NCI-H146 treated with DMSO at 0.1 percent for 48 hours (cell line): ENCODE data around the gene SETD7.

Experiments used
- DNase-seq: peaks from one replicate; lab custom pipeline; 2025; ENCODE audit not compliant: unreplicated experiment; lab: John Stamatoyannopoulos, UW

The SETD7 gene

DNA sequence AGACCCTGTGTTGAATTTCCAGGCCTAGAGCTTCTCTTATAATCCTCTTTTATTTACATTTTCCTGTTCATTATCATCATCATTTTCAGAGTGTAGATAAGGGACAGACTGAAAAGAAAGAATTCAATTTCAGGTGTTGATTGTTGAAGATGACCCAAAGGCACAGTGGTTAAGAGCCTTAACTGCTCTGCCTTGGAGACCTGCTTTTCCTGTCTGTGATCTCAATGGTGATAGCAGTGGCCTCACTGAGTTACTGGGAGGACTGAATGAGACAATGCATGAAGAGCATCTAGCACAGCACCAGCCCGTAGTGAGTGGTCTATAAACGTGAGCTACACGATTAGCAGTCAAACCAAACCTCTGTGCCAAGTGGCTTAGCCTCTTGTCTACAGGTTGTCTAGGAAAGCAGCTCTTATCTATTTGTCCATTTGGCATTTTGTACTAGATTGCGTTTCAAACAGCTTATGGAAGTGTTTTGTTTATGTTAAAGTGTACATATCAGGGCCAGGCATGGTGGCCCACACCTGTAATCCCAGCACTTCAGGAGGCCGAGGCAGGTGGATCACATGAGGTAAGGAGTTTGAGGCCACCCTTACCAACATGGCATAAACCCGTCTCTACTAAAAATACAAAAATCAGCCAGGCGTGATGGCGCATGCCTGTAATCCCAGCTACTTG, 41.5 kb downstream of the SETD7 start:
- DNase-seq, result no peak

DNA sequence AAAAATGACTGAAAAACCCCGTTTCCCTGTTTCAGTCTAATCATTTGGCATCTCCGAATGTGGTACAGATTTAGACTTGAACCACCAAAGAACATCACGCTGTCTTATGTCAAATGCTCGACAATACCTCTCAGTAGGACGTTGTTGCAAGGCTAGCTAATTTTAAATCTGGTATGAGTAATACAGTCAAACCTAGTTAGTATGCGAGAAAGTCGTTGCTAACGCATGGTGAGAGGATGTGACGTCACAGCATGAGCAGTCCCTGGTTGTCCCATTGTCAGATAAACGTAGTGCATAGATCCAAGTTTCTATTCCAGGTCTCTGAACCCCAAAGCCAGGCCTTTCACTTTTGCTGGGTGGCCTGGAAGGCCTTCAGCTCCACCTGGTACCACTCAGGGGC, 44.7 kb downstream of the SETD7 start:
- DNase-seq, result no peak

DNA sequence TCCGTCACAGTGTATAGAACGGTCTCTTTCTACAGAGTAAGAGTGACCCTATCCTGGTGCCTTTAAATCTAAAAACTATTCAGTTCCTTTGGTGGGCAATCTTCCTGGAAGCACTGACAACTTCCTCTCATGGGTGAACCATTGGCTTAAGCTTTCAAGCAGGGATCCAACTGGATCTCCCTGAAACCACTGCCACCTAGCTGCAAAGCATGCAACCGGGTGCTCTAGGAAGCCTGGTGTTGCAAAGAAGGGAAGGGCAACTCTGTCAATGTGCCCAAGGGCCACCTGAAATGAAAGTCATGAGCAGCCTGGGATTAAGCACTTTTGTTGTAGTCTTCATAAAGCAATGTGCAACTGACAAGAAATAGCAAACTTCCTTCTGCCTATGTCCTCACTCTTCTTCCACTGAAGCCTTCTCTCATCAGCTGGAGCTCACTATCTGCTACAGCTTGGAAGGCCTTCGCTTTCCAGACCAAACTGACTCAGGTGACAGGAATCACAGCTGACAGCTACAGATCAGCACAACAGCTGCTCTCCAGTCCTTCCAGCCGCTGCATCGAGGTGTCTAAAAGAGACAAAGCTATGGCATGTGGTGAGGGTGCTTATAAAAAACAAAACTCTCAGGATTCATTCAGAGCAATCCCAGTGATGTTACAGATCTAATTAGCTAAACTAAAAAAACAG, 46.1 kb downstream of the SETD7 start:
- no peak for DNase-seq

DNA sequence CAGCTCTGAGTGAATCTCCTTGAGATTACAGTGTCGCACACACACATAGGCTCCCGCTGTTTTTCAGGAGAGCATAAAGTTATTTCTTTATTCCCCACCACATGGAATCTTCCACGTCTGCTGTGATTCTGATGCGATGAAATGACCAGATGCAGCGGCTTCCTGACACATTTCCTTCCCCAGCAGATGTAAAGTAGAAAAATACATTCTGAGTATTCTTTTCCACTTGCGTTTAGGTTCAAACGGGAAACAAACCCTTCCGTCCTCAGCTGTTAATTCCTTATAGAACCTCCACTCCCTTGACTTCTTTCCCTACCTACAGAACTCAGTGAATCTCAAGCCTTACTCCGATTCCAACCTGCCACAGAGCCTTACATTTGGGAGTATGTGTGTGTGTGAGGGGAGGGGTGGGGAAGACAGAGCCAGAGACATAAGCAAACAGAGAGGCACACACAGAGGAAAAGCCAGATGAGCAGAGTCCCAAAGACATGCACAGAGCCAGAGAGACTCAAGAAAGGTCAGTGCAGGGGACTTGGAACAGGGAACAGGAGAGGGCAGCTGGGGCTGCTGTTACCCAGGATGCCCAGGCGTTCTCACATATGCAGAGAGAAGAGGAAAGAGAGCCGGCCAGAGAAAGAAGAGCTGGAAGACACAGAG, 47.3 kb downstream of the SETD7 start:
- DNase-seq, result no peak

DNA sequence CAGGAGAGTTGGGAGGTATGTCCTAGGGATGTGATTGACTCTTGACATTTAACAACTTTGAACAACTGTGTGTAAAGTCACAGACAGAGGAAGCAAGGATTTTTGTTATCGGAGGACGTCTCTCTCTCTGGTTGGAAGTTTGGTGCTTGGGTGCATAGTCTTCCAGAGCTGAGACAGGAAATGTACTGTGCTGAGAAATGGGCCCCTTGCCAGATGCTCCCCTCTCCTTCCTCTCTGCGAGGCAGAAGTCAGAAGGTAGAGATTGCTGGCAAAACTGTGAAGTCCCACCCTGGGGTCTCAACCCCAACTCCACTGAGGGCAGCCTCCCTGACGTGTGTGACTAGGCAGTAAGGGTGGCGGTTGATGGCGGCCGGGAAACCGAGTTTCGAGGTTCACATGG, 49.2 kb downstream of the SETD7 start:
- DNase-seq, result no peak

DNA sequence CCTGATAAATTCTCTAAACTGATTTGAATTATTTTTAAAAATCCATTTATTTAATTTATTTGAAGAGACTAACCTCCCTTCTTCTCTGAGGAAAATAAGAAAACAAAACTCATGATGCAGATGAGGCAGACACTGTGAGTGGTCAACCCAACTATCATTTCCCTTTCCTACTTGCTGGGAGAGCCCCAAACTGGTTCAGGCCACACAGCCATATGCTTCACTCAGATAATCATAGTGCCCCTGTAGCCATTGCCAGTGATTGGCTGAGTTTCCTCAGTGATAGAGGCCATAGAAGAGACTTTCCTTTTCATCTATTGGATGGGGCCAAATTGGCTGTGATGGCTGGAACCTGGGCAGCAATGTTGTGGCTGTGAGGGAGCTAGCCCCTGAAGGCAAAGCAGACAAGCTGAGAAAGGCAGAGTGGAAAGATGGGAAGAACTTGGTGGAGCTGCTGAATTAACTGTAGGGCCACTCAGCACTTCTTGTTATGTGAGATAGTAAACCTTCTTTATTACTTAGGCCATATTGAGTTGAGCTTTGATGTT, 52.3 kb downstream of the SETD7 start:
- no peak for DNase-seq

DNA sequence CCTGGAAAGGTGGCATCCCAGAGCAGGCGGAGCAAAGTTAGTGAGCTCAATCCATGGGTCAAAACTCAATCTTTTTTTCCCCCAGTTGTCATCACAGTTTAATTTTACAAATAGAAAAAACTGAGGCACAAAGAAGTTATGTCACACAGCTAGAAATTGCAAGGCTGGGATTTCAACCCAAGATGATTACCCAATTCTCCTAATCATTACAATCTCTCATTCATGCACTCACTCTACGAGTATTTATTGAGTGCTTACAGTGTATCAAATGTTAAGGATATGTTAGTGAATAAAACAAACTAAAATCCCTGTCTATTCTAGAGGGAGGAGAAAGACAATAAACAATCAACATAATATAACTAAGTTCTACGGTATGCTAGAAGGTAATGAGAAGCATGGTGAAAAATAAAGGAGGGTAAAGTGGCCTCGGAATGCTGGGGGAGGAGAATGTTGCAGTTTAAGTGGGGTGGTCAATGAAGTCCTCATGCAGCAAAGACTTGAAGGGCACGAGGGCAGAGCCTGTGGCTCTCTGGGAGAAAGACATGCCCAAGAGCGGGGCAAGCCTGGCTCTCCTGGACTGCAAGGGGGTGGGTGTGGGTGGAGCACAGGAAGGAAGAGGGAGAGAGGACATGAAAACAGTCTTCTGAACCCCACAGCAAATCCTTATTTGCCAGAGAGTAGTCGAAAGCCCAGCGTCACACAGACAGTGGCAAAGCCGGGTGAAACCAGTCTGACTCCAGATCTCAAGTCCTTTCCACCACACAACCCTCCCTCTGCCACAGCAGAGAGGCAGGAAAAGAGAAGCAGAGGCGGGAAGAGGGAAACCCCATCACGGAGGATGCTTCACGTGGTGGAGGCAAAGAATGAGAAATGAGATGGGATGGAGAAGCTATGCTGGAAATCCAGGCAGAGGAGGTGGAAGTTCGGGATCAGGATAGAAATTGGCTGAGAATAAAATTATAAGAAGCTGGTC, 53.8 kb downstream of the SETD7 start:
- DNase-seq, result no peak

DNA sequence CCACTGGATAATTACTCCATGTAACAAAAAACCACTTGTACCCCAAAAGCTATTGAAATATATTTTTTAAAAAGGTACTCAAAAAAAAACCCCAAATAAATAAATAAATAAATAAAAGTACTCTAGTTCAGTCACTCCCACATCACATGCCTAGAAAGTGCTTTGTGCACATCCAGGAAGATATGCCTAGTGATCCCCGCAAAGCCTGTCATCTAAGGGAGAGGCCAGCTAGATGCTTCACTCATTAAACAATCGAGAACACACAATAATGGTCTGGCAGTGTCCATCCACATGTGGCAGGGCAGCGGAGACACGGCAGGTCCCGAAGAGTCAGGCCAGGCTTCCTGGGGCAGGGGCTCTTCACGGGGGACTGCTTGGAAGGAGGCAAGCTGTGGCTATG, 54.5 kb downstream of the SETD7 start:
- no peak for DNase-seq

DNA sequence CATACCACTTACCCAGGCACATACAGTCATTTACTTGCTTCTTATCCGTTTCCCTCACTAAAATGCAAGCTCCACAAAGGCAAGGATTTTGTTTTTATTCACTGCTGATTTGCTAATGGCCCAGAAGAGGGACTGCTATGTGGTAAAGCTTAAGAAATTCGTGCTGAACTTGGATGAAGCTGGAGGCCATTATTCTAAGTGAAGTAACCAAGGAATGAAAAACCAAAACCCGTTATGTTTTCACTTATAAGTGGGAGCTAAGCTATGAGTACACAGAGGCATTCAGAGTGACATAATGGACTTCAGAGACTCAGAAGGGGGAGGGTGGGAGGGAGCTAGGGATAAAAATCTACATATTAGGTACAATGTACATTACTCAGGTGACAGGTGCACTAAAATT, 54.9 kb downstream of the SETD7 start:
- no peak for DNase-seq

DNA sequence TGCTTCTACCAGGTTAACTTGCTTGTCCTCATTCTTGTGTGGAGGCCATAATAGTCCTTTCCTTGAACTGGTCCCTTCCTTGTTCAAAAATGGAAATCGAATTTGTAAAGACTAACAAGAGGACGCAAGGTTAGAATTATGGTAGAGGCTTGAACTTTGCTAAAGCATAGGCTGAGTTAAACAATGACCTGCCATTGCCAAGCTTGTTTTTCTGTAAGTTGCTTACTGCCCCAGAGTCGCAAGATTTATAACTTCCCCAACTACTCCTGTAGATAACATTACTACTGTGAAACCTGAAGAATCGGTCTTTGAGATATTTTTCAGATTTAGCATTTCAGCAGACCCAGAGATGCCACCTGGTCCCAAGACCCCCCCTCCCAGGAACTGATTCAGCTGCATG, 56.8 kb downstream of the SETD7 start:
- DNase-seq, result no peak

DNA sequence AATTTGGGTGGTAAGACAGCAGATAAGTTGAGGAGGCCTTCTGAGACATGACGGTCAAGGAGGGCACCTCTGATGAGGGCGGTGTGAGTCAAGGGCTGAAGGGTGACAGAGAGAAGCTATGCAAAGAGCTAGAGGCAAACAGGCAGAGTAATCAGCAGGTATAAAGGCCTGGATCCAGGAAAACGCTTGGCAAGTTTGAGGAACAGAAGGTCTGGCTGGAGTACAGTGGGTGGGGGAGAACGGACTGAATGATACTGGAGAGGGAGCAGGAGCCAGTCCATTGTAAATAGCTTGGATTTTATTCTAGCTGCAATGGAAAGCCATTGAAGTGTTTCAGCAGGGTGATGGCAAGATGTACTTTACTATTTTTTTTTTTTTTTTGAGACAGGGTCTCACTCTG, 62.8 kb downstream of the SETD7 start:
- no peak for DNase-seq

DNA sequence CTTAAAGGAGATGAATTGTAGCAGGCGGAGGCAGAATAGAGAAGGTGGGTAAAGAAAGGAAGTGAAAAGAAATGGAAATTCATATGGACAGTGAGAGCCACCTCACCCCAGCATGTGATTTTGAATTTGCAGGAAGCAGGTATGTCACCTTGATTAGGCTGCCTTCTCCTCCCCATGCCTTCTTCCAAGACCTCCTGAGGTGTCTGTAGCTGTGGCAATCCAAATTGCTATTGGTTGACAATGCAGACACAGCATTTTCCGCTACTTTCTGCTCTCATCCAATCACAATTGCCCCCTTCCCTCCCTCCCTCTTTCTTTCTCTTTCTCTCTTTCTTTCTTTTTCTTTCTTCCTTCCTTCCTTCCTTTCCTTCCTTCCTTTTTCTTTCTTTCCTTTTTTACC, 63.6 kb downstream of the SETD7 start:
- DNase-seq, result no peak

DNA sequence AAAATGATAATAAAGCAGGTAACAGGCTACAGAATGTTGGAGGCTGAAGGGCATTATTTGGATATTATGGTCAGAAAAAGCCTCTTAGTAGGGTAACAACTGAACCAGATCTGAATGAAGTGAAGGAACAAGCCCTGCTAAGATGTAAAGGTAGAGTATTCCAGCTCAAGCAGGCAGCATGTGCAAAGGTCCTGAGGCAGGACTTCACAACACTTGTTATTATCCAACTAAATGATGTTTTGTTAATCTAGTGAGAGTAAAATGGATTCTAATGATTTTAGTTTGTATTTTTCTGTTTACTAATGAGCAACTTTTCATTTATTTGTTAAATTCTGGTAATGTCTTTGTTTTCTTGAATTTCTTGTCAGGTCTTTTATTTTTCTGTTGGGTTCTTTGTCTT, 66.4 kb downstream of the SETD7 start:
- DNase-seq, result no peak

DNA sequence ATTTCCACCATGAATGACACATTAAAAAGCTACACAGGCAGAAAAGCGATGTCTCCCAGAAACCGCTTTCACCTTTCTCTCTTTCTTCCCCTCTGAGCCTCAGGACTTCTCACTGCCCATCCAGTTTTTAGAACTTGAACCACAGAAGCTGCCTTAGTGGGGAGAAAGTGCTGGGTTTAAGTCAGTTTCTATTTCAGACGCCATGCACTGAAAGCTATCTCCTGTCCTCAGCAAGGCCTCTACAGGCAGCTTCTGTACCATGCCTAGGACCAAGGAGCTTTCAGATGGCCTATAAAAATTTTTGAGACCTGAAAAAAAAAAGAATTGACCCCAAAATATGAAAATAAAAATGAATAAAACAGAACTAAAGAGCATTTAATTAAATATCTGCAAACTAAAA, 67.6 kb downstream of the SETD7 start:
- no peak for DNase-seq

DNA sequence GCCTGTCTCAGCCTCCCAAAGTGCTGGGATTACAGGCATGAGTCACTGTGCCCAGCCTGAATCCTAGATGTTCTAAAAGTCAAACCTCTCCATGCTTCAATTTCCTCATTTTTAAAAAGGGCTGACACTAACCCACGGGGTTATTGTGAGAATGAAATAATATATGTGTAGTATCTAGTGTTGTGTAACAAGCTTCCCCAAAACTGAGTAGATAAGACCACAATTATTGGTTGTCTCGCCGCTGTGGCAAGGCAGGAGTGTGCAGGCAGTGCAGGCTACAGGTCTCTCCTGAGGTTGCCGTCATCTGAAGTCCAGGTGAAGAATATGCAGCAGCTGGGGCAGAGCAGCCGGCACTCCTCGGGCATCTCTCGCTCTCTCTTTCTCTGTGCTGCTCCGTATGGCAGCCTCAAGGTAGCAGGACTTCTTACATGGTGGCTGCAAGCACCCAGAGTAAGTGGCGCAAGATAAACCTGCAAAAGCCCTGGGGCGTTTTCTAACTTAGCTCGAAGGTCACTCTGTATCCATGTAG, 71.2 kb downstream of the SETD7 start:
- DNase-seq, result no peak

DNA sequence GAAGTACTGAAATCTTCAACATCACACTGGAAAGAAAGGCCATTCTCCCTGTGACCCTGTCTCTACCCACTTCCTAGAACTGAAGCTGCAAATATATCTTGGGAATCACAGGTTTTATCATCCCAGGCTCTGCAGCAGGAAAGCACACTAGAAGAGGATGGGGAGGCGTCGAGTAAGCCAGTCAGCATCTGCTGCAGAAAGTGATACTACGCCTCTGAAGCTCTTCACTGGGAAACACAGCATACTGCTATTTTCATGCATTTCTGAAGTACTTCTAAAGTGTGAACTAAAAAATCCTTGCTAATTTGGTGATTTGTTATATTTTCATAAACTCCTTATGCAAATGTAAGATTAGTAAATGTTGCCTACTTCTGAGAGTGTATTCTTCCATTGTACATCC, 73.0 kb downstream of the SETD7 start:
- no peak for DNase-seq

DNA sequence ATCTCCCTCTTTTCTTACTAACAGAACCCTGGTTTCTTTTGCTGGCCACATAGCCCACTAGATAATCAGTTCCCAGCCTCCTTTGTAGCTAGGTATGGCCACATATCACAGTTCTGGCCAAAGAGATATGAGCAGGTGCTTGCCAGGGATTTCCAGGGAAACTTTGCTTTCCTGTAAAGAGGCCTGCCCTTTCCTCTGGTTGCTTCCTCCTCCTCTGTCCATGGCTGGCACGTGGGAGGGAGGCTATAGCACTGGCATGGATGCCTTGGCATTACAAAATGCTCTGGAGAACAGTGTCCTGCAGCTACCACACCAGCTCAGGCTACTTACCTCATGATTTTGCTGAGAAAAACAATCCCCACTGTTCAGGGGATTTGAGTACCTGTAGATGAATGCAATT, 74.6 kb downstream of the SETD7 start:
- DNase-seq, result no peak

DNA sequence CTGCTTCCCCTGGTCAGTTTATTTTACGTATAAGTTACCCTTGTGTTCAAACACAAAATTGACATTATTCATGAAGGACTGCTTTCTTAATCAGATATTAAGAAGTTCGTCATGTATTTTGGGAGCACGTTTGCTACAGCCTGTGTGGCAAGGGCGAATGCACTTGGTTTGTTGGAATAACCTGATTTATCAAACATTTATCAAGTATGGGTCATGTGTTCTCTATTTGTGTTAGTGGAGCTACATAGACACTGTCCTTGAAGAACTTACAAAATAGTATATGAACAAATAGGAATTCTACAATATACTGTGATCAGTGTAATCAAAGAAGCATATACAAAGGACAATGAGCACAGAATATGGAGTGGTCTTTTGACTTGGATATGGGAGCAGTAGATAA, 79.7 kb downstream of the SETD7 start:
- no peak for DNase-seq

DNA sequence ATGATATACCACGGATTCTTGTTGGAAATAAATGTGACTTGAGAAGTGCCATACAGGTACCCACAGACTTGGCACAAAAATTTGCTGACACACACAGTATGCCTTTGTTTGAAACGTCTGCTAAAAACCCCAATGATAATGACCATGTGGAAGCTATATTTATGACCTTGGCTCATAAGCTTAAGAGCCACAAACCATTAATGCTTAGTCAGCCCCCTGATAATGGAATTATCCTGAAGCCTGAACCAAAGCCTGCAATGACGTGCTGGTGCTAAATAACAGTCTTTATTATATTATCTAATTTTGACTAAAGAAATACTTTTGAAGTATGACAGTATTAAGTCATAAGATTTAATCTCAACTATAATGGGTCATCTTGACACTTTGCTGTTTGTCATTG, 83.2 kb downstream of the SETD7 start:
- no peak for DNase-seq

DNA sequence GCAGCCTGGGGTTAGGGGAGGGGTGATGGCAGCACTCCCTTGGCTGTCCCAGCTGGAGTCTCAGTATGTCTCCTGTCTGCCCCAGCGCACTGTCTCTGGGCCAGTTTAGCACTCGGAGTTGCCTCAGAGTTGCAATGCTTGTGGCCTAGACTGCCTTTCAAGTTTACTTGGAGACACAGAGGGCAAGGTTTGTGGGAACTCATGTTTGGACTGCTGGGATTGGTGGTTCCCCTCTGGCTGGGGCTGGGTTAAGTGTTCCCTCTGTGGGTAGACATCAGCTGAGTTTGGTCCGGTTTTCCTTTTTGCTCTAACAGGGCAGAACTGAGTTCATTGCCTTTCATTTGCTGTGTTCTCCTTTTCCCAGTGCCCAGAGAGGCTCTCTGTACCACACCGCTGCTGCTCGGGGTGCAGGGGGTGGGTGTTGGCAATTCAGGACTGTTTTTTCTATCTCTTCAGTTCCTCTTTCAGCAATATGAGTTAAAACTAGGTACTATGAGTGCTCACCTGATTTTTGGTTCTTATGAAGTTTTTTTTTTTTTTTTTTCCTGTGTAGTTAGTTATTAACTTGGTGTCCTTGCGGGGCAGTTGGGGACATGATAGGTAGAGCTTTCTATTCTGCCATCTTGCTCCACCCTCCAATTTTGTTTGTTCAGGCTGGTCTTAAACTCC, 84.9 kb downstream of the SETD7 start:
- no peak for DNase-seq
